ENCODE data around the gene SDC3.

Gene SDC3

DNA sequence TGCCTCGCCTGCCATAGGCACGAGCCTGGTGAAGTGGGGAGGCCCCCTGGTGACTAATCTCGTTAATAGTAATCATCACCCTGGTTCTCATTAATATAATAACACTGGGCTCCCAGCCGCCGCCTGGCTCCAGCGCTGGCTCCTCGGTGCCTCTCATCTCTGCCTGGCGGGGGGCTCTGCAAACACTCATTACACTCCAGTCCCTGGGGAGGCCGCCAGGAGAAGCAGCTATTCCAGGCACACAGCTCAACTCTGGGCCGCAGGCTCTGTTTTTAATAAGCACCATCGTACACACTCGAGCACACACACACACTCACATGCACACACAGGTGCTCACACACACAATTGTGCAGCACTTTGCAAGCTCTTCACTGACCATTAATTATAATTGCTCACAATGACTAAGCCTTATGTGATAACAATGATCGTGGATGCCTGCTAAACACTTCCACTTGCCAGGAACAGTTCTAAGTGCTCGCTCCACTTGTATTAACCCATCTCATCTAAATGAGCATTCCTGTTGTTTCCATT lies 52.2 kb downstream of the SDC3 start:
- DNase-seq: peak in 35 of 58 donors; percentile 7 to 52 (median 29)

DNA sequence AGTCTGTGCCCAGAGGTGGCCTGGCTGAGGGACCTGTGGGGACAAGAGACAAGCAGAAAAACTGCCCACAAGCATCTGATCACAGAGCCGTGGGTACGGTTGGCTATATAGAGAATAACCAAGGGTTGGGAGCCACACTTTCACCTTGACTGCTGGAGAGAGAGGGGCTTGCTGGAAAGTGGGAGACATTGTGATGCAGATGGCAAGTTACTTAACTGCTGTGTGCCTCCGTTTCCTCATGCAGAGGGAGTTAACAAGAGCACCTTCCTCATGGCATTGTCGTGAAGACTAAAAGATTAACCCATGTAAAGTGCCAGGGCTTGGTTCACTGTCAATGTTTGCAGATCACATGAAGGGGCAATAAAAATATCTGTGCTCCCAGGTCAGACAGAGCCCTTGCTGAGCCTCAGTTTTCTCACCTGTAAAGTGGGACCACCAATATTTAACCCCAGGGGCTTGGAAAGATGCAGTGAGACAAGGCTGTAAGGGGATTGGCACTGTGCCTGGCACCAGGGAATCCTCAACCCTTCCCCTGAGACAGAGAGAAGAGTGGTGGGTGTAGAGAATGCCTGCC lies 52.8 kb downstream of the SDC3 start:
- DNase-seq: no peak

DNA sequence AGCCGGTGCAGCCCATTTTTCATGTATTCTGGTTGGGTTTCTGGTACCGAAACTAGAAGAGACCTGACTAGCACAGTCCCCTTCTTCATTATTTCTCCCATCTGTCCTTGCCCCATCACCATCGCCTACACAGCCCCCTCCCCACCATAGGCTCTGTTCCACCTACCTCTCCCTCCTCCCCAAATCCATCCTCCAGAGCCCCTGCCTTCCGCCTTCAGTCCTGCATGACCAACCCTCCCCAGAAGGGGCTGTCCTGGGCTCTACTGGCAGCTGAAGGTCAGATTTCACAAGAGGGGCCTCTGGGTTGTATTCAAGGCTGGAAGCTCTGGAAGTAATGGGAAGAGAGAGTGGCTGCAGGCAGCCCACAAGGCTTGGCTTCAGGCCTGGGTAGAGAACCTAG lies 55.2 kb downstream of the SDC3 start:
- no peak for DNase-seq

DNA sequence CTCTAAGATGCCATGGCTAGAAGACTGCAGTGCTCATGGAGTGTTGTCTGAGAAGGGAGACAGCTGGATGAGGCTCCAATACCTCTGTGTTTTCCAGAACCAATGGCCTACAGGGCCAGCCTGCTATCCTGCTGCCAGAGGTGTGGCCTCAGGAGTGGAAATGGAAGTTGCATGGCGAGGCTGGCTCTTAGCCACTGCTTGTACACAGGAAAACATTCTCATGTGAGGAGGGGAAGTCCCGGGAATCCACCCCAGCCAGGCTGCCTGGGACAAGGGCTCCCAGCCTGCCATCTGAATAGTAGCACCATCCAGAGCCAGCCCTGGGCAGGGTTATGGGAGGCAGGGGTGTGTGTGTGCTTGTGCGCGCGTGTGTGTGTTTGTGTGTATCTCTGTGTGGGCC lies 56.5 kb downstream of the SDC3 start:
- peak in 3 of 58 donors; percentile 12 to 27 (median 26) for DNase-seq

DNA sequence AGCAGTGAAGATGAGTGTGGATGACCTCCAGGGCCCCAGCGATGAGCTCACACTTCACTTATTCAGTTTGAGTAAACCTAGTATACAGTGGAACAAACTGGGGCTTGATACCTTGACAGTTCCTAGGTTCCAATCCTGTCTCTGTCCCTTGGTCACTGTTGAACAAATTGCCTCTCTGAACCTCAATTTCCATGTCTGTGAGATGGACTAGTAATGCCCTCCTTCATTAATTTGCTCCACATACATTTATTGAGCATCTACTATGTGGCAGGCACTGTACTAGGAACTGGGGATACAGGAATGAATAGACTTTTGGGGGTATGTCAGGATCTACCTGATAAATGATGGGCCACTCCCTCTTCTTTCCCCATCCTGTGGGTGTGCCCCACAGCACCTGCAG lies 57.3 kb downstream of the SDC3 start:
- DNase-seq: no peak

DNA sequence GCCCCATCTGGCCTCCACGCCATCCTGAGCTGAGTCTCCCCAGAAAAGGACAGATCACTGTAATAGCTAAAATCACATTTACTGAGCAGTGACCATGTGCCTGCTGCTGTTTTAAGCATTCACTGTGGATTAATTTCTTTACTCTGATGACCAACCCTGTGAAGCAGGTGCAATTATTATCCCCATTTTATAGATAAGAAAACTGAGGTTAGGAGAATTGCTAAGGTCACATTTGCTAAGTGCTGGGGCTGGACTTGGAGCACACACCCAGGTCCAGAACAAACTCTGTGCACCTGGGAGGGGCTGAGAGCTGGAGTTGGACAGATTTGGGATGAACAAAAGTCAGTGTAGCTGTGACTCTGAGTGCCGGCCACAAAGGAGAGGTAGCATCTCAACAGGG lies 58.0 kb downstream of the SDC3 start:
- DNase-seq: no peak

DNA sequence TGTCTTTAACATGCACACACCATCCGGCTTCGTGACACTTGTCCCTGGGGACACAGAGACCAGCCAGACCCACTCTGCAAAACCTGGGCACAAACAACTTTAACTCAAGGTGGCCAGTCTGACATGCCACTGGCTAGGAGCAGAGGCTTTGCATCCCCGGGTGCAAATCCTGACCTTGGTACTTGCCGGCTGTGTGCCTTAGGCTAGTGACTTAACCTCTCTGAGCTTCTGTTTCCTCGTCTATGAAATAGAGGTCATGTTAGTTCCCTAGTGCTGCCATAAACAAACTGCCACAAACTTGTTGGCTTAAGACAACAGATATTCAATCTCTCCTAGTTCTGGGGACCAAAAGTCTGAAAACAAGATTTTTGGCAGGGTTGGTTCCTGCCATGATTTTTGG lies 60.4 kb downstream of the SDC3 start:
- DNase-seq: no peak

DNA sequence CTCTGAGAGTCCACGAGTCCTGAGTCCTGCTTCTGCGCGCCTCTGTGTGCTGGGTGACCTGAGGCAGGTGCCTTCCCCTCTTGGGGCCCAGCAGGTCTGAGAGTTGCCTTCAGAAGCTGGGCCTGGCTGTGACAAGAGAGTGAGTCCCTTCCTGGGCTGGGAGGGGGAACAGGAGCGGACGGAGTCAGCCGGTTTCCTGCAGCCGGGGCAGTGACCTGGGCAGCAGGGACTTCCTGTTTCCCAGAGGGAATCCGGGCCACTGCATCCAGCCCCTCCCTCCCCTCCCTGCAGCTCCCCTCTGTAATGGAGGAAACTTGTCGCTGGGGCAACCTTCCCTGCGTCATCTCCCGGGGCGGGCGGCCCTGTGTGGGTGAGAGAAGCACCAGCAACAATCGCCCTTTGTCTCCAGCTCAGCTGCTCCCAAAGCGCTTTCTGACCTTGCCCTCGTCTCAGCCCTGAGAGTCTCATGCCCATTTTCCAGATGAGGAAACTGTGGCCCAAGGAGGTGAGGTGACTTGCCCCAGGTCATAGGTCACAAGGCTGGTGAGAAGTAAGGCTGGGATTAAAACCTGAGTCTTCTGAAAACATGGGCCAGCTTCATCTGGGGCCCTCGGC lies 61.1 kb downstream of the SDC3 start:
- DNase-seq: peak in 53 of 58 donors; percentile 7 to 92 (median 63)

DNA sequence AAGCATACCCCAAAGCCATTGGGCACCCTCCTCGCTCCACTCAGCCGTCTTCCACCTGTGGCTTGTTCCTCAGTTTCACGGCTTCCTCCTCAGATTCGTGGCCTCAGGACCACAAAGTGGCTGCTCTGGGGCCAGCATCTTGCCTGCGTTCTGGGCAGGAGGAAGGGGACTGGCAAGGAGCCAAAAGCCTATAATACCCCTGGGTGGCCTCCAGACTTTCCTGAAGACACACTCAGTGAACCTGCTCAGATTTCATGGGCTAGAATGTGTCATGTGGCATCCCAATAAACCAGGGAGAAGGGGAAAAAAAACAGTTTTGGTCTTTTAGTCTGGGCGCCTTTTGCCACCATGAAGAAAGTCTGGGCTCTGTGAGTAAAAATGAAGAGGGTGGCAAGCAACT lies 62.0 kb downstream of the SDC3 start:
- no peak for DNase-seq

DNA sequence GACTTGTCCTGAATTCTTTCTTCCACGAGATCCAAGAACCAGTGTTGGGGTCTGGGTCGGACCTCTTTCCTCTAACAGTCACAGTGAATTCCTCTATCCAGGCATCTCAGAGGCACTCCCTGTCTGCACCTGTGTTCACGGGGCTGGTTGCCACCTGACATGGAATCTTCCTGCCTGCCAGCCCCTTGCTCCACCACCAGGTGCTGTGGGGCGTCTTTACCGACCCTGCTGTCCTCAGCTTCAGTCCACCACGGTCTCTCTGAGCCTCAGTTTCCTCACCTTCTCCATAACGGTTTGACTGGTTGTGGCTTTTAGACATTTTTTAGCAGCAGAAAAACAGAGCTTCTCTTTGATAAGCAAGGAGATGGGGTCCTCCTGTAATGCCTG lies 62.7 kb downstream of the SDC3 start:
- DNase-seq: no peak

DNA sequence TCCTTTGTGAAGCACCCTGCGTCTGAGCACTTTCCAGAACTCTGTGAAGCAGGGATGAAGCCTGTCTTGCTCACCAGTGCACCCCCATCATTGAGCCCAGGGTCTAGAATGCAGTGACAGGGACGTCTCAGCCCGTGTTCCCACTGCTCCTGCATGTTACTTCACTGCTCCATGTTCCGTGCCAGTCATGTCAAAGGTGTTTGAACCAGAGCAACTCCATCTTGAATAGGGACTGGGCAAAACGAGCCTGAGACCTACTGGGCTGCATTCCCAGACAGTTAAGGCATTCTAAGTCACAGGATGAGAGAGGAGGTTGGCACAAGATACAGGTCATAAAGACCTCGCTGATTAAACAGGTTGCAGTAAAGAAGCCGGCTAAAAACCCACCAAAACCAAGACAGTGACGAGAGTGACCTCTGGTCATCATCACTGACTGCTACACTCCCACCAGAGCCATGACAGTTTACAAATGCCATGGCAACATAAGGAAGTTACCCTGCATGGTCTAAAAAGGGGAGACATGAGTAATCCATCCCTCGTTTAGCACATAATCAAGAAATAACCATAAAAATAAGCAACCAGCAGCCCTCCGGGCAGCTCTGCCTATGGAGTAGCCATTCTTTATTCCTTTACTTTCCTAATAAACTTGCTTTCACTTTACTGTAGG lies 63.2 kb downstream of the SDC3 start:
- DNase-seq: no peak

DNA sequence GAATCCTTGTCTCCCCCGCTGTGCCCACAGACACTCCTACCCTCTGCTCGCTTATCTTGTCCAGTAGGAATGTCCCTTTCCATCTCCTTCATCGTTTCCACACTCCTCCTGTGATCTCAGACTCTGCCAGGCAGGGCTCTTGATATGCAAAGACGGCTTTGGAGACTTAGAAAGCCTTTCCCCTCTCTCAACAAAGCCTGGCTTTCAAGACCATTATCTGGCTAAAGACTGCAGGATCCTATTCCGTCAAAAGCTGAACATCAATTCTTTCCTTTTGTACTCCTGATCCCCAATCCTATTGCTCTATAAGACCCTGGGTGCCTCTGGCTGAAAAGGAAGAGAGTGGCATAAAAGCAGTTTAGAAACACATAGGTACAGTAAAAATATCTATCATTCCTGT lies 63.9 kb downstream of the SDC3 start:
- DNase-seq: no peak

DNA sequence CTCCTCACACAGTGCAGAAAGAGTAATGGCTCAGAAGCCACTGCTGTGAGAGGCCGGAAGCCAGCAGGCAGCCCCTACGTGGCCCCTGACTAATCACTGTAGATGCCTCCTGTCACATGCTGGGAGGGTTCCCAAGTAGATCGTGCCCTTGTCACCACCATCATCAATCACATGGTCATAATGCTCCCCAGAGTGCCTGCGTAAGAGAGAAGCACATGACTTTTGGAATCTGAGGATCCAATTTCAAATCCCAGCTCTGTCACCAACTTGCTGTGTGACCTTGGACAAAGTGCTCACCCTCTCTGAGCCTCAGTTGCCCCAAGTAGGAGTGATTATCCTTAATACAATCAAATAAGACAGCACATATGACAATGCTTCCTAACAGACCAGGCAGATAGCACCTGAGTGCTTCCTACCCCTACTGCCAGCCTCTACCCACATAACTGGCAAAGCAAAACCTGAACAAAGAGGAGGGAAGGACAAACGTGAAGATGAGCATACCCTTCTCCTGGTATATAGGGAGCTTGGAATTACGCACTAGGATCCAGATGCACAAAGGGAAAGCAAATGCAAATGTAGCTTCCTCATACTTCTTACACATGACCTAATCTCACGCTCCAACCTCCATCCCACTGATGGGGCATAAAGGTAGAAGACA lies 65.7 kb downstream of the SDC3 start:
- no peak for DNase-seq

DNA sequence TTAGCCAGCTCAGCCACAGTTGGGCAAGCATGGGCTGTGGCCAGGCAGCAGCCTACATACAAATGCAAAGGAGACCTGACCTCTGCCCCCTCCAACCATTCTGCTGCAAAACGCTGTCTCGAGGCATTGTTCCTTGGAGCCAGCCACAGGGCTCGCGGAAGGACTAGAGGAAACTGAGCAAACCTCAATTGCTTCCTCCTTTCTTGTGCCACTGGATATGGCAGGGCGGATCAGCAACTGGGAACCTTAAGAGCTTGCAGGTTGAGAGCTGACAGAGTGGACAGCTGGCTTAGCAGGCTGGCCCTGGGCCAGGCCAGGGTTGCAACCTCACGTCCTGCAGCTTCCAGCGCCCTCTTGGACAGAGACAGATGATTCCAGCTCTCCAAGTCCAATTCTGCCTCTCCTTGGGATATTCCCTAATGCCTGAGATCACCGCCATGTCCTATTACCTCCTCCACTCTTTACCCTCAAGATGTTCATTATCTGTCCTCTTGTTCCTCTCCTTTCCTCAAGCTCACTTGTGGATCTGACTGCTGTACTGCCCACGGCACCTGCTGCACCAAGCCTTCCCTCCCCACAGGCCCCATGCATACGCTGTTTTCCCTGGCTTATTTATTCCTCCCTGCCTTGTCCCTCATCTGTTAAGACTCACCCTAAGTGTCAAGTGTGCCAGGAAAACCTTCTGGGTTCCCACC lies 67.5 kb downstream of the SDC3 start:
- DNase-seq: no peak

DNA sequence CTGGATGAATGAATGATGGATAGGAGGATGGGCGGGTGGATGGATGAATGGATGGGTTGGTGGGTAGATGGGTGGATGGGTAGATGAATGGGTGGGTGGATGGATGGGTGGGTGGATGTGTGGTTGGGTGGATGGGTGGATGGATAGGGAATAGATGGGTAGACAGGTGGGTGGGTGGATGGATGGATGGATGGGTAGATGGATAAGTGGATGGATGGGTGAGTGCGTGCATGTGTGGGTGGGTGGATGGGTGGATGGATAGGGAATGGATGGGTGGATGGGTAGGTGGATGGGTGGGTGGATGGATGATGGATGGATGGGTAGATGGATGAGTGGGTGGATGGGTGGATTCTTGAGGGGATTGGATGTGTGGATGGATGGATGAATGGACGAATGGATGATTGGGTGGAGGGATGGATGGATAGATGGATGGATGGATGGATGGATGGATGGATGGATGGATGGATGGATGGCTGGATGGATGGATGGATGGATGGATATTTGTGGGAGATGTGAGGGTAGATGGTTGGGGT lies 68.7 kb downstream of the SDC3 start:
- DNase-seq: no peak

DNA sequence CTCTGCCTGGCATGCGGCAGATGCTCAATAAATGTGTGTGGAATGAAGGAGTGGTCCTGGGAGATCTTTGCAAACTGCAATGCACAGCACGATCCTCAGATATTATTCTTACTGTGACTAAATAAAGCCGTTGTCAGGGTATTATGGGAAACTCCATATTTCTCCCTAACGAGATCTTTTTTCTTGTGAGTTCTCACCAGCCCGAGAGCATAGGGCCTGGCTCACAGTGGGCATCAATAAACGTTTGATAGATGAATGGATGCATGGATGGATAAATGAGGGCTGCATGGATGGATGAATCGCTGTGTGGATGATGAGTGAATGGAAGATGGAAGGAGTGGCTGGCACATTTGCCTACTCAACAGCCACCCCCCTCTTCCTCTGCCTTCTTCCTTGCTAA lies 69.6 kb downstream of the SDC3 start:
- DNase-seq: no peak

DNA sequence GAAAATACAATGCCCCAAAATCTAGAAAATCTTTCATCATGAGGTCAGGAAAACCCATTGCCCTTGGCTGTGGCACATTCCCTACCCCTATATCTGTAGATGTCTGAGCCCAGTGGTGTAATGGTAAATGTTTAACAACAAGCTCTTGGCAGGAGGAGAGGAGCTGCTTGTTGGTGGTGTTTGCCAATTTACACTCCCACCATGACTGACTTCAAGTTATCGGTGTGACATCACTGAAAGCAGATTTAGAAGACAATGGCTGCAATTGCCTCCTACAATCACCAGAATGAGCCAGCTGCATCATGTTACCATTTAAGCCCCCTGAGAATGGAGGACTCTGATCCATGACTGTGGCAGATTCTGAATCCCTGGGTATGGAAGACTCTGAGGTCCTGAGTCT lies 70.9 kb downstream of the SDC3 start:
- DNase-seq: no peak

DNA sequence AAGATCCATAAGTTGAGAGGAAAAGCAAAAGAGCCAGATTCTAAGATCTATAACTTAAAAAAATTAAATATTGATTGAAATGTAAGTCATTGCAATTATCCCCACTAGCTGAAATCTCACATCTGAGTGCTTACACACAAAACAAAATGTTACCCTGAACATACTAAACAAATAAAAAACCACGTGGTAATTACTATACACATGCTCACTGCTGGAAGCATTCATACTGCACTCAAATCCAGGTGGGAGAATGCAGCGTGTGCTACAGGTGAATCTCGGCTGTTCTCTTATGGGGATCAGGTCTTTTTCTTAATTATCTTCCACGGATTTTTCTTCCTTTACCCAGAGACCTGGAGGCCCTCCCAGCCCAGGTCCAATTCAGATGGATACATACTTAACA lies 74.3 kb downstream of the SDC3 start:
- DNase-seq: no peak

DNA sequence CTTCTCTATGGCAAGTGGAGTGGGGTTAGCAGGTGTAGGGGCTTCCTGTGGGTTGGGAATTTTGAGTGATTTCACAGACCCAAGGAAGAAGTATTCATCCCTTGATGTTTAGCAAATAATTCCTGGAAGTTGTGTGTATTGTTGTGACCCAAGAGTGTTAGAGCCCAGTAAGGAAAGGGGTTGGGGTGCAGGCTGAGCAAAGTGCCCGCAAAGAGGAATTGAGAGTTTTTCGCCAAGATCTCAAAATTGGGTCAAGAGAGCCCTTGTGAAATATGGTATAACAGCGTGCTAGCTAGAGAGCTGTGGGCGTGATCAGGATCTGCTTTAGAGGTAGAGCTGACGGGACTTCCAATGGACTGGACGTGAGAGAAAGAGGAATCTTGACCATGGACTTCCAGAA lies 78.0 kb downstream of the SDC3 start:
- DNase-seq: no peak

DNA sequence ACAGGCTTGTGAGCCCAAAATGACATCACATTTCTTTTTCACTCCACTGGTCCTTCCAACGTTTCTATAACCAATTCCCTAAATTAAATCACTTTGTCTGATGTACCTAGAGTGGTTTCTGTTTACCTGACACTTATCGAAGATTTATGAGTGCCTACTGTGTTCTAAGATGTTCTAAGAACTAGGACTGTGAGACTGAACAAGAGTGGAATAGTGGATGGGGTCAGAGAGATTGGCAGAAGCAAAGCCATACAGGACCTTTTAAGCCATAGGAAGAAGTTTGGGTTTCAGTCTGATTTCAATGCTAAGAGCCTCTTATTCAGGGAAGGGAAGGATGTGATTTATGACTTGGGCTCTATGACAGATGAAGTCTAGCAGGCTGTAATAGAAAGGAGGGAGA lies 78.7 kb downstream of the SDC3 start:
- no peak for DNase-seq

DNA sequence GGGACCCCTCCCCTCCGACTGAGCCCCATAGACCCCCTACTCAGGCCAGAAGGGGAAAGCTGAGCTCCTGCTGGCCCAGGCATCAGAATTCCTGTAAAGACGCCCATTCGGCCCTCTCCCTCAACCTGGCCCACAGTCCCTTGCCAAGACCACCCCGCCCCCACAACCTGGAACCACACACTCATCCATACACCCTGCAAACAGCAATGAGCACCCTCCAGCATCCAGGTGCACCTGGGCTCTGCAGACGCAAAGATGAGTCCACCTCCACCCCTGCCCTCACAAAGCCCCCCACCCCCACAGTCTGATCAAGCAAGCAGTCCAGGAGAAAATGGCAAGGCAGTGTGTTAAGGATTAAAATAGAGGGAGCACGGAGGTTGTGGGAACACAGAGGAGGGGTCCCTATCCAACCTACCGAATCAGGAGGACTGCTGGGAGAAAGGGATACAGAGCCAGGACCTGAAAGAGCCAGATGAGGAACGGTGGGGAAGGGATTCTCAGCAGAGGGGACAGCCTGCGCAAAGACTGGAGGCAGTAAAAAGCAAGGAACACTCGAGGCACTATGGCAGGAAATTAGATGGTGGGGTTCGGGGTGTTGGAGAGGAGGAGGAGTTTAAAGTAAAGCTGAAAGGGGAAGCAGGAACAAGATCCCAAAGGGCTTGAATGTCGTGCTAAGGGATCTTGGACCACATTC lies 83.7 kb downstream of the SDC3 start:
- DNase-seq: peak in 1 of 58 donors; percentile 88
